8988T (cell line): ENCODE measurements around the gene SENP1.

Experiments used
- DNase-seq: peaks from one replicate; pipeline ENCODE4 v3.0.0; 2011

The SENP1 gene

GRCh38 chr12:48032597-48032996 is 73.3 kb downstream of the SENP1 start:
- DNase-seq: no peak

GRCh38 chr12:48031135-48031960 is 74.5 kb downstream of the SENP1 start:
- DNase-seq: no peak

GRCh38 chr12:48030173-48030650 is 75.7 kb downstream of the SENP1 start:
- DNase-seq: no peak

GRCh38 chr12:48029491-48030172 is 76.2 kb downstream of the SENP1 start:
- no peak for DNase-seq

- DNase-seq: no peak
These were observed 77.1 kb downstream of the SENP1 start for GRCh38 chr12:48028541-48029431.

- DNase-seq: no peak
These were observed 78.5 kb downstream of the SENP1 start for GRCh38 chr12:48027183-48028002.

- no peak for DNase-seq
These were observed 79.6 kb downstream of the SENP1 start for GRCh38 chr12:48026060-48026827.

- no peak for DNase-seq
These were observed 80.6 kb downstream of the SENP1 start for GRCh38 chr12:48025281-48025680.

GRCh38 chr12:48024735-48025134 is 81.1 kb downstream of the SENP1 start:
- no peak for DNase-seq

- no peak for DNase-seq
These were observed 82.5 kb downstream of the SENP1 start for GRCh38 chr12:48023386-48023785.

GRCh38 chr12:48022676-48023385 is 83.0 kb downstream of the SENP1 start:
- DNase-seq: no peak

- DNase-seq: no peak
These were observed 83.7 kb downstream of the SENP1 start for GRCh38 chr12:48022180-48022521.

- no peak for DNase-seq
These were observed 84.2 kb downstream of the SENP1 start for GRCh38 chr12:48021485-48022179.

- DNase-seq: no peak
These were observed 86.1 kb downstream of the SENP1 start for GRCh38 chr12:48019639-48020265.

- DNase-seq: no peak
These were observed 87.3 kb downstream of the SENP1 start for GRCh38 chr12:48018618-48018995.

GRCh38 chr12:48017921-48018617 is 87.8 kb downstream of the SENP1 start:
- DNase-seq: no peak

- no peak for DNase-seq
These were observed 88.4 kb downstream of the SENP1 start for GRCh38 chr12:48017496-48017895.

- no peak for DNase-seq
These were observed 89.4 kb downstream of the SENP1 start for GRCh38 chr12:48016373-48017020.

GRCh38 chr12:48015954-48016353 is 89.9 kb downstream of the SENP1 start:
- no peak for DNase-seq
